Superior temporal gyrus (tissue), 1 donor: ENCODE measurements around the gene NUDT7.

Source experiments
- DNase-seq: peaks from one replicate; pipeline ENCODE4 v3.0.0-alpha.2; 2016; ENCODE audit errors: extremely low spot score

The NUDT7 gene

DNA sequence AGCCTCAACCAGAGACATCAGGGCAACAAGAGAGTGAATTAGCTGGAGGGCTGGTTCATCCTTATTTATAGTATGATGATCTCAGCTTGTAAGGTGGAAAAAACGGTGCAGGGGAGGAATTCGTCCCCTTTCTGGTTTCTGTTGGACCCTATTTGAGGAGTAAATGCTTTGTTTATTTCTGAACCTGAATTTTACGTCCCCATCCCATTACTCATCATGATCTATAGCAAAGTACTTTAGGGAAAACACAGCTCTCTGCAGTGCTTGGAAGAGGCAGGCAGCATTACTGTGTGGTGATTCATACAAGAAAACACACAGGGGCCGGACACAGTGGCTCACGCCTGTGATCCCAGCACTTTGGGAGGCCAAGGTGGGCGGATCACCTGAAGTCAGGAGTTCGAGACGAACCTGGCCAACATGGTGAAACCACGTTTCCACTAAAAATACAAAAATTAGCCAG is 58.1 kb downstream of the NUDT7 start:
- no peak for DNase-seq

DNA sequence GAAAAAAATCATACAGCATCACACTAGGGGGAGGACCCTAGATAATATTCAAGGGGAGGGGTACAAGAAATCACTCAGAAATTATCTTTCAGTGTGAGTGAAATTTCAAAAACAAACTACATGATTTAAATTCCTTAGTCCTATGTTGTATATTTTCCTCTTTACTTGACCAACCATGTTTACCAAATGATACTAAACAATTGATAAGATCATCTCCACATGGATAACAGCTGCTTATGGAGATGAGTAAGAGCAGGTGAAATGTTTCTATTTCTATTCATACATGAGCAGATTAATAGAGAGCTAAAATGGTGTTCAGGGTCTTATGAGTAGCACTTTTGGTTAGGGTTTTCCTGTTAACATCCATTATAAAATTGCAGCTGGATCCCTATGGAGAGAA is 58.8 kb downstream of the NUDT7 start:
- no peak for DNase-seq

DNA sequence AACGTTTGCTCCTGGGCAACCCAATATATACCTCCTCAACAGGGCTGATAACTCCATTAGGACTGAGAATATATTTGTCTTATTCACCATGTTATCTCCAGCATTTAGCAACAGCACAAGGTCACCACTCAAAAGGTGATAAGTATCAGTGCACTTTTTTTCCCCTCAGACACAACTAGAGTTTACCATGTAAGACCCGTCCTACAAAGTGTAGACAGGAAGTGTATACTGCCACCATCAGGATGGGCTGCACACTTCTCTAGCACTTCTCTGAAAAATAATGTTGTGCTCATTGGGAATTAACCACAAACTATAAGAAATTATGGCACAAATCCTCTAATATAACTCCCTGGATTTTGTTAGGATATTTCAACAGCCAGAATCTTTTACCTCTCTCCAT is 60.4 kb downstream of the NUDT7 start:
- no peak for DNase-seq

DNA sequence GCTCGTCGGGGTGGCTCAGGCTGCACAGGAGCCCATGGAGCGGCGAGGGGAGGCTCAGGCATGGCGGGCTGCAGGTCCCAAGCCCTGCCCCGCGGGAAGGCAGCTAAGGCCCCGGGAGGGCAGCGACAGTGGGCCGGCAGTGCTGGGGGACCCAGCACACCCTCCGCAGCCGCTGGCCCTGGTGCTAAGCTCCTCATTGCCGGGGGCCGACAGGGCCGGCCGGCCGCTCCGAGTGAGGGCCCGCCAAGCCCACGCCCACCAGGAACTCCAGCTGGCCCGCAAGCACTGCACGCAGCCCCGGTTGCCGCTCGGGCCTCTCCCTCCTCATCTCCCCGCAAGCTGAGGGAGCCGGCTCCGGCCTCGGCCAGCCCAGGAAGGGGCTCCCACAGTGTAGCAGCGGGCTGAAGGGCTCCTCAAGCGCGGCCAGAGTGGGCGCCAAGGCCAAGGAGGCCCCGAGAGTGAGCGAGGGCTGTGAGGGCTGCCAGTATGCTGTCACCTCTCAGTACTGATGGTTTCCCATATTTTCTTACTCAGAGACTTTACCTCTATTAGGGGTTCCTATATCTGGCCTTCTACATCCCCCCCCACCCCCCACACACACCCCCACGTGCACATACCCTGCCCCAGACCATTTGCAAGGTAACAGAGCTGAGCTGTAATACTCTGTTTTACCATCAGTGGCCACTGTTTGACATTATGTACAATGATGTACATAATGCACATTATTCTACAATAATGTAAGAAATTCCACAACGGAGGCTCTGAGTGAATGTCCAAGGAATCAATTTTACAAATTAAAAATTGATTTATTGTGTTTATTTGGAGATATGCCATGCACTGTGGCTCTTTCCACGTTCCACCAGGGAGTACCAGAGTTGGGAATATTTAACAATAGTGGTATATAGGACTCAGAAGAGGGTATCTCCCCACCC is 62.4 kb downstream of the NUDT7 start:
- DNase-seq, result no peak

DNA sequence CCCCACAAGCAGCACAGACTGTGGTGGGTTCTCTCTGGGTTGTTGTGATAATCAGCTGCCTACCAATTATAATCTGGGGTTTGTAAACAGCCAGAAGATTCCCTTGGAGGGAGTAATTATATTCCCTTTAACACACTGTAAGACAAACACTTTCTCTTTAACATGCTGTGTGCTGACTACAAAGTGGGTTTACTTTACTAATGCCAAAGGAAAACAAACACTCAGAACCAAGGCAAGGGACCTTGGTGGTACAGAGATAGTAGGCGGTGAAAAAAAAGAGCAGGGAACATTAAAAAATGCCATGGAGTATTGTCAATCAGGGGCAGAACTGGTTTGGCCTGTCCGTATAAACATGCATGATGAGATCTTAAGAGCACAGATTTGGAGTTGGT is 63.1 kb downstream of the NUDT7 start:
- no peak for DNase-seq

DNA sequence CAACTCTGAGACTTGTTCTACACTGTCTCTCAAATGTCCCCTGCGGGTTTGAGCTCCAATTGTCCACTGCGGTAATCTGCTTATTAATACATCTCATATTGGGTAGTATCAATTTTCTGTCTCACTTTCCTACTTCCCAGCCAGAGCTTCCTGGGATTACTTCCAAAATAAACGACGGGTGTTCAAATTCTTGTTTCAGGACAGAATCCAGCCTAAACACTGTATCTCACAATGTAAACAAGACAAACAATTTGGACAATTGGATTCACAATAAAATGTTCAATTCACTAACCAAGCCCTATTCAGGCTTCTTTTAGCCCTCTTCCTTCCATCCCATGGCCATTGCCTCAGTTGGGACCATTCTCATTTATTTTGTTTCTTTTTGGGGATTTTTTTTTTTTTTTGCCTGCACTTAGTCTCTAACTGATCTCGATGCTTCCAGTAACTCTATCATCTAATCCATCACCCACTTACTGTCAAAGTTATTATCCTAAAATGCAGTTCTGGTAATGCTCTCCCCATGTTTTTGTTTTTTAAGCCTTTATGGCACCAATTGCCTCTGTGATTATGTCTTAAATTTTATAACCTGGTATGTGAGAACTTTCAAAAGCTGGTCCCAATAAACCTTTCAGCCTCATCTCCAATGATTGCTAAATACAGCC is 64.0 kb downstream of the NUDT7 start:
- no peak for DNase-seq

DNA sequence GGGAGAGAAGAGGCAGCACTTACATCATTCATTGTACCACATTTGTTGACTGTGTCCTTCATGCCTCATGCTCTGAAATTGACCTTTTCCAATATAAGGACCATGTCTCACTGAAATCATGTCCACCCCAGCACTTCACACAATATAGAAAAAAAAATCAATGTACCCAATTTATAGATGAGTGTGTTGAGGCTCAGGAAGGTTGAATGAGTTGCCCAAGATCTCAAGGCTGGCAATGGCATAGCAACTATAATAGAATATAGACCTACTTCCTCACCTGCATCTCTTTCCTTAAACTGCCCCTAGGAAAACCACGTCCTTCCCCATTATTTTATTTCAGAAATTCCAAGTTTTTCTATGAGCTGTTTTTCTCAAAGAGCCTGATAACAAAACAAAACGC is 65.1 kb downstream of the NUDT7 start:
- DNase-seq, result no peak

DNA sequence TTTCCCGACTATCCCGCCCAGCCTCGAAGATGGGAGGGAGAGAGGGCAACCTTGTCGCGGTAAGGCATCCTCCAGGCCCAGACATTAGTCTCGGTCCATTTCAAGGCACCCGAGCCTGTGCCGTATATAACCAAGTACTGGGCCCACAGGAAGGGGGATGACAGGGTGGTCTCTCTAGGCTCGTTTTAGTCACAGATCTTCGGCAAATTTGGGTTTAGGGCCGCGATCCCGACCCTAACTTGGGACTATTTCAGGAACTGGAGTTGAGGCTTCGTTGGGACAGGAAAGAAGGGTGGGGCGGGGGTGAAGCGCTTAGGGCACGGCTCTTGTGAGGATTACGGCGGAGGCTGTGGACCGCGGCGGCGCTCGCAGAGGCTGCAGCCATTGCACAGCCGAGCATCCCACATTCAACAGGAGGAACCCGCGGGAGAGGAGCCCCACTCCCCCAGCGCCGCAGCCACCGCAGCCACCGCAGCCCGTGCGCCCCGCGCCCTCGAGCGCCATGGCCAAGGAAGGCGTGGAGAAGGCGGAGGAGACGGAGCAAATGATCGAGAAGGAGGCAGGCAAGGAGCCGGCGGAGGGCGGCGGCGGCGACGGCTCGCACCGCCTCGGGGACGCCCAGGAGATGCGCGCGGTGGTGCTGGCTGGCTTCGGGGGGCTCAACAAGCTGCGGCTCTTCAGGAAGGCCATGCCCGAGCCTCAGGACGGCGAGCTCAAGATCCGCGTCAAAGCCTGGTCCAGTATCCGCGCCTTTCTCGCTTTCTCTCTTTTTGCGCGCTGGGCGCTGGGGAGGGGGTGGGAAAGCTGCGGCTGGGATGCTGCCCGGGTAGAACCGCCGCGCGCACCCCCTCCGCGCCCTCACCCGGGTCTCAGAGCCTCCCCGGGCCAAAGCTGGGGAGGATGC is 66.1 kb downstream of the NUDT7 start, which contains the start of gene VAT1L:
Gene VAT1L (plus strand): TSS at position 384 of the 904 bp plus-strand sequence. CDS start 119 bp downstream, at position 503.
- peak; percentile 58 for DNase-seq

DNA sequence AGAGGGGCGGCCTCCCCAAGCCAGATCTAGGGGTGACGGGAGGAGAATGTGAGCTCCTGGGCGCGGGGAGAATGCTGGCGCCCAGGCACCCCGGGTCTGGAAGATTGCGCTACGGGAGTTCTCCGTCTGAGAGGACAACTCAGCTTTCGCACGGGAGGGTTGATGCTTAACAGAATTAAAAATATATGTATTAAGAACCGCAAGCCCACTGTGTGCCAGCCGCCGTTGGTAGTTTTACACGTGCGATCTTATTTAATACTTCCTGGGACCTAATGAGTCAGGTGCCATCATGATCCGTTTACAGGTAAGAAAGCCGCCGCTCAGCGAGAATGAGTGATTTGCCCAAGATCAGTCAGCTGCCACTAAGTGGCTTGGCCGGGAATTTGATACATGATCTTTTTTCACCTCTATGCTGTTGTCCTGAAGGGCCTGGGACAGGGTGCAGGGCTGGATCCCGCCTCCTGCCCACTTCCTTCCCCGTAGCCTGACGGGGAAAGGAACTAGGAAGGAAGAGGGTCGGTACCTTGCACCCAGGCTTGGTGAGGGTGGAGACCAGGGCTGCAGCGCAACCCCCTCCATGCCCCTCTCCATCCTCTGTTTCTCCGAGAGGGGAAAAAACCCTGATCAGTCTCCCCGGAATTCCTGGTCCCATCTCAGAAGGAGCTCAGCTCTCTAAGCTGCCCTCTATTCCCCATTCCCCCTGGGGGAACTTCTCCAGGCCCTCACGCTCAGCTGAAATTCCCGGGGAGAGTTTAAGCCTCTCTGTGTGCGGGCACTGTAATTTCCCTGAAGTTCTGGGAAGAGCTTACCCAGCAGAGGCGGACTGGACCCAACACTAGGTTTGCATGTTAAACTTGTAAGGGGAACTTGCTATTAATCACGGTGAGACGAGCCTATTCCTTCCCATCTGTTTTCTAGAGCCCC is 67.0 kb downstream of the NUDT7 start:
- no peak for DNase-seq

DNA sequence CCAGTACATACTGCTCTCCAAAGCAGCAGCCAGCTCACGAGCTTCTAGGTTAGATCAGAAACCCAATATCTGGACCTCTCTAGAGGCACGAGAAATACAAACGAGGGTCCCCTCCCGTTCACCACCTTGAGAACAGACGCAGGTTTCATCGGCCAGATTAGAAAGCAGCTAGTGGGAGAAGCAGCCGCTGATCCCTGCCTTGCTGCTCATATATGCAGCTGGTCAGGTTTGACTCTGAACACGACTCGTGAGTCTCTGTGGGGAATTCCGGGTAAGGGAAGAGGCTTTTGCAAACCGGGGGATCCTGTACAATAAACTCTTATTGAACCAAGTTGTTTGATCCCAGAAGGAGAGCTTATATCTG is 67.7 kb downstream of the NUDT7 start:
- no peak for DNase-seq

DNA sequence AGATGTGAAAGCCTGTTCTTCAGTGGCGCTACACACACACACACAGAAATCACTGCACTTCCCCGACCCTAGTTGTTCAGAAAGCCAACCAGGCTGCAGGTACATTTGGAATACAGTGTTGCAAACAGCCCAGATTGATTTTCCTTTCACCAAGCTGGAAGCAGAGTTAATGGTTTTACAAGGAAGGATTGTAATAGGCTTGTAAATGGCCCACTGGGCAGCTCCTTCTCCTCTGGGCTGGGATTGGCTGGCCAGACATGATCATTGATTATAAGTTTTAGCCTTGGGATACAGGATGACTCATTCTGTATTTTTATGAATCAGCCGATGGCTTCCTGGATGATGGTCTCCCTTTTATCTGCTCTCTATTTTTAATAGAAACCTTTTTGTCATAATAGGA is 68.6 kb downstream of the NUDT7 start:
- no peak for DNase-seq
